Heart left ventricle (tissue), 13 donors: ENCODE results near the gene CENPQ.

Source experiments
- CTCF ChIP-seq, 12 donors: fragments of 200-600 bp; sonication (generic) in 4 of 12; IDR thresholded peaks; one replicate each; pipeline versions ENCODE4 v1.5.0 to v1.8.0; 2018 to 2022; ENCODE audit warnings: antibody characterized with exemption in 12 of 12, mild to moderate bottlenecking in 5 of 12
- POLR2A ChIP-seq, 2 donors: fragments of 450-650 bp; IDR thresholded peaks; one replicate each; pipeline ENCODE4 v1.6.1; 2017; ENCODE audit warnings: antibody characterized with exemption in 2 of 2, mild to moderate bottlenecking in 2 of 2, moderate library complexity in 2 of 2
- donor health status: ischemic (EF 13 %, LVEDD 7.1; RV severe dilation, severe dysfunction).
- donor health status: DM: no; HTN: yes; CAD: no.
- donor health status: DM: no; HTN: no; CAD: no.
- donor health status: ischemic (EF 25% LVEDD 6.9; RV normal size, moderate dysfunction).
- donor health status: ischemic (EF 25% LVEDD 5.7; RV mildly dilated, moderate dysfunction).
- donor health status: ischemic (EF 35%, LVEDD 5.7; RV mildly dilated, moderate dysfunction).
- donor health status: nonischemic (EF 11% LVEDD 7.7; RV severe dilation, severe dysfunction).
- donor health status: DM: yes; HTN: yes; CAD: no.
- donor health status: PGD.
- donor health status: ischemic (EF 29% LVEDD 5.4; RV normal size, mild dysfunction).
- donor health status: nonischemic (EF 23%, LVEDD 6.1; RV moderate dilation, normal function).

GRCh38 chr6:49541936-49542335 lies 78.8 kb downstream of the CENPQ start:
- no peak for TF ChIP-seq POLR2A (IDR thresholded peaks at IDR 0.05)
- TF ChIP-seq CTCF (IDR thresholded peaks at IDR 0.05) = no peak
